Hepatocyte (in vitro differentiated cells): ENCODE data around the gene NOSTRIN. TPM values are rescaled to one million over a fixed set of nuclear protein-coding genes. Genes with fewer than 3 reads are reported as not detected.

ENCODE experiments used
- DNase-seq: peaks from one replicate; pipeline ENCODE4 v3.0.0-alpha.2; 2016; ENCODE audit warnings: low spot score
- H2AFZ ChIP-seq: fragments of 200-600 bp; sonication (generic); 2 replicates; pipeline ENCODE4 v1.6.0; 2016; ENCODE audit warnings: antibody characterized with exemption, mild to moderate bottlenecking
- H3K27ac ChIP-seq: fragments of 200-600 bp; sonication (generic); 2 replicates; pipeline ENCODE4 v1.5.1; 2016; ENCODE audit warnings: mild to moderate bottlenecking
- H3K27me3 ChIP-seq: fragments of 200-600 bp; sonication (generic); 2 replicates; pipeline ENCODE4 v1.6.1; 2016
- H3K36me3 ChIP-seq: fragments of 200-600 bp; sonication (generic); replicated peaks from 2 replicates; pipeline ENCODE4 v1.5.1; 2016; ENCODE audit warnings: low read depth; ENCODE audit not compliant: insufficient read depth
- H3K4me1 ChIP-seq: fragments of 200-600 bp; sonication (generic); 2 replicates; pipeline ENCODE4 v1.5.1; 2016; ENCODE audit warnings: mild to moderate bottlenecking, moderate library complexity; ENCODE audit not compliant: insufficient read depth
- H3K4me2 ChIP-seq: fragments of 200-600 bp; sonication (generic); 2 replicates; pipeline ENCODE4 v1.6.0; 2016
- H3K4me3 ChIP-seq: fragments of 200-600 bp; sonication (generic); 2 replicates; pipeline ENCODE4 v1.5.1; 2016; ENCODE audit warnings: mild to moderate bottlenecking
- H3K79me2 ChIP-seq: fragments of 200-600 bp; sonication (generic); 2 replicates; pipeline ENCODE4 v1.6.0; 2017; ENCODE audit warnings: mild to moderate bottlenecking
- H3K9me2 ChIP-seq: fragments of 200-600 bp; sonication (generic); replicated peaks from 2 replicates; pipeline ENCODE4 v1.6.0; 2017; ENCODE audit warnings: mild to moderate bottlenecking; ENCODE audit not compliant: insufficient read depth
- H3K9me3 ChIP-seq: fragments of 200-600 bp; sonication (generic); 2 replicates; pipeline ENCODE4 v1.5.1; 2016; ENCODE audit warnings: low read depth, mild to moderate bottlenecking
- H4K20me1 ChIP-seq: fragments of 200-600 bp; sonication (generic); 2 replicates; pipeline ENCODE4 v1.6.0; 2016; ENCODE audit warnings: mild to moderate bottlenecking; ENCODE audit not compliant: insufficient read depth, poor library complexity, severe bottlenecking
- CTCF ChIP-seq: fragments of 200-600 bp; sonication (generic); IDR thresholded peaks from 2 replicates; pipeline ENCODE4 v1.5.1; 2016; ENCODE audit warnings: antibody characterized with exemption, mild to moderate bottlenecking; ENCODE audit not compliant: poor library complexity
- EZH2 ChIP-seq: fragments of 200-600 bp; sonication (generic); IDR thresholded peaks from 2 replicates; pipeline ENCODE4 v1.6.1; 2016; ENCODE audit warnings: antibody characterized with exemption, mild to moderate bottlenecking, borderline replicate concordance
- EZH2phosphoT487 ChIP-seq: fragments of 200-600 bp; sonication (generic); IDR thresholded peaks from one replicate; pipeline ENCODE4 v1.6.1; 2018; ENCODE audit warnings: antibody characterized with exemption, mild to moderate bottlenecking, low read depth, moderate library complexity; ENCODE audit not compliant: unreplicated experiment, severe bottlenecking
- WGBS: methylation state at CpG from one replicate; pipeline ENCODE4 v1.1.6; 2016; ENCODE audit warnings: low lambda C conversion rate; ENCODE audit errors: missing lambda C conversion rate; 5-methylcytosine and 5-hydroxymethylcytosine counted together
- polyA plus RNA-seq: library from polyadenylated mRNA; unstranded; fragments of >200 nt; fragmentation: Nextera tagmentation; extraction: Ambion mirVana; gene quantifications from 2 replicates; pipeline ENCODE4 v1.2.1, GENCODE V29; 2016
- total RNA-seq: library from RNA; depleted of rRNA; stranded (reverse); fragments of >200 nt; gene quantifications from 2 replicates; pipeline ENCODE4 v1.2.3, GENCODE V29; 2014

NOSTRIN gene
- total and polyA plus RNA-seq, 2 experiments from 2014 or later: 10.1 to 10.7 TPM

DNA sequence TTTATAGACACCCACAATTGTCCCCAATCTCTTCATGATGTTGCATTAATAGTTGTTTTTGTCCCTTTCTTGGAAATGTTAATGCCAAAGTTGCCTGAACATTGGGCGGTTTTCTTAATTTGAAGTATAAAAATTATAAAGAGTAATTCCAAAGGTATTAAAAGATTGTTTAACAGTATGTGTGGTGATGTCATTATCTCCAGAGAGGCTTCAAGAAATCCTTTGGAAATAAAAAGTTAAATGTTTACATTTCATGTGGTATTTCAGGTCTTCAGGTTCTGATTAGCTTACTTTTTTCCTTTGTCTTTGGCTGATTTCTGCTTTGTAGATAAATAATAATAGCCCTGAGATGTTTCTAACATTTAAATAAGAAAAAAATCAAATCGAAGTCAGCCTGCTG, 29.3 kb upstream of the NOSTRIN start:
- no peak for TF ChIP-seq EZH2
- TF ChIP-seq EZH2phosphoT487: no peak
- no peak for TF ChIP-seq CTCF
- H3K9me3 ChIP-seq: no peaks in the 10 kb centered on the region
- H4K20me1 ChIP-seq: no peaks in the 10 kb centered on the region
- no peak overlapping the region for H3K4me3 ChIP-seq
- H3K36me3 ChIP-seq: no peaks in the 10 kb centered on the region
- WGBS: 90% methylated on average over 2 of the region's 2 CpGs
- H2AFZ ChIP-seq: no peak overlapping the region
- H3K79me2 ChIP-seq: no peaks in the 10 kb centered on the region
- H3K4me2 ChIP-seq: no peak overlapping the region
- DNase-seq: no peak
- H3K27ac ChIP-seq: no peak overlapping the region
- H3K9me2 ChIP-seq: no peaks in the 10 kb centered on the region
- peaks cover 6% of the 10 kb centered on the region for H3K4me1 ChIP-seq
- no peaks in the 10 kb centered on the region for H3K27me3 ChIP-seq

- Histone ChIP-seq H3K79me2 (no peaks in the 10 kb centered on the region), H3K27me3 (no peaks in the 10 kb centered on the region), H3K36me3 (no peaks in the 10 kb centered on the region), H4K20me1 (no peaks in the 10 kb centered on the region), H3K4me1 (peaks cover 6% of the 10 kb centered on the region), H3K27ac (no peak overlapping the region), H3K4me3 (no peak overlapping the region), H3K4me2 (no peak overlapping the region), H3K9me3 (no peaks in the 10 kb centered on the region), H2AFZ (no peak overlapping the region), H3K9me2 (no peaks in the 10 kb centered on the region)
- 61% methylated on average over 9 of the region's 9 CpGs for WGBS
- TF ChIP-seq CTCF (peak; percentile 56), EZH2phosphoT487 (no peak)
- peak; percentile 73 for DNase-seq
Observed at GRCh38 chr2:168773719-168774521, 28.5 kb upstream of the NOSTRIN start.

DNA sequence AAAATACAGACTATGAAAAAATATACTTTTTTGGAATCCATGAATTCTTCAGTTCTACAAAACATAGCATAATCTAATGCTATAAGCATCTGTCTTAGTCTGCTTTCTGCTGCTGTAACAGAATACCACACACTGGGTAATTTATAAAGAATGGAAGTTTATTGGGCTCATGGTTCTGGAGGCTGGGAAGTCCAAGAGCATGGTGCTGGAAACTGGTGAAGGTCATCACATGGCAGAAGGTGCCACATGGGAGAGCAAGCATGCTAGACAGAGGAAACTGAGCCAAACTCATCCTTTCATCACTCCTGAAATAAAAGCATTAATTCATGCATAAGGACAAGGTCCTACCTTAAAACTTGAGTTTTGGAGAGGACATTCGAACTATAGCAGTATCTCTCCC, 26.6 kb upstream of the NOSTRIN start:
- Histone ChIP-seq H3K79me2 (no peaks in the 10 kb centered on the region), H2AFZ (no peak overlapping the region), H3K4me1 (no peaks in the 10 kb centered on the region), H4K20me1 (no peaks in the 10 kb centered on the region), H3K36me3 (no peaks in the 10 kb centered on the region), H3K4me2 (no peak overlapping the region), H3K27me3 (no peaks in the 10 kb centered on the region), H3K9me2 (no peaks in the 10 kb centered on the region), H3K4me3 (no peak overlapping the region), H3K9me3 (no peaks in the 10 kb centered on the region), H3K27ac (no peak overlapping the region)
- WGBS: 0% methylated on average over 1 of the region's 1 CpG
- no peak for DNase-seq
- TF ChIP-seq EZH2phosphoT487: no peak
- no peak for TF ChIP-seq EZH2
- TF ChIP-seq CTCF: no peak
